ENCODE data around the gene CFB.

The CFB gene

GRCh38 chr6:31971993-31972708 is 26.3 kb downstream of the CFB start, which contains the start of gene DXO (continued):
- TF ChIP-seq AEBP2 (tag by site-specific recombination; IDR thresholded peaks at IDR 0.05; ENCODE audit: borderline replicate concordance) (no peak), ZNF146 (tag by site-specific recombination; IDR thresholded peaks at IDR 0.05) (peak; percentile 22; the same call in 1 of the 2 replicates), ZNF830 (tag by site-specific recombination; IDR thresholded peaks at IDR 0.05; ENCODE audit: low read depth) (no peak), KLF16 (tag by site-specific recombination; IDR thresholded peaks at IDR 0.05) (peak; percentile 90), ZBTB11 (tag by site-specific recombination; conservative IDR thresholded peaks at IDR 0.05; ENCODE audit: low read depth) (peak; percentile 98), ZNF623 (tag by site-specific recombination; IDR thresholded peaks at IDR 0.05) (0 out of 2 replicates have a peak, but pooled peaks have one; percentile 14), ZBTB48 (tag by site-specific recombination; IDR thresholded peaks at IDR 0.05) (no peak; the same call in 1 of the 2 replicates), ZNF707 (tag by site-specific recombination; IDR thresholded peaks at IDR 0.05) (no peak), ZSCAN18 (tag by site-specific recombination; IDR thresholded peaks at IDR 0.05) (peak; percentile 94), ZNF239 (tag by site-specific recombination; IDR thresholded peaks at IDR 0.05) (no peak), ZNF274 (IDR thresholded peaks at IDR 0.05; ENCODE audit: low read length) (no peak), ZNF274 (tag by site-specific recombination; IDR thresholded peaks at IDR 0.05; ENCODE audit: borderline replicate concordance) (no peak), ZNF211 (tag by site-specific recombination; IDR thresholded peaks at IDR 0.05; ENCODE audit: low read depth) (no peak), ZXDB (tag by site-specific recombination; IDR thresholded peaks at IDR 0.05) (peak; percentile 98), BCL6B (tag by site-specific recombination; IDR thresholded peaks at IDR 0.05) (no peak), ZNF768 (tag by site-specific recombination; IDR thresholded peaks at IDR 0.05) (no peak), ZNF335 (tag by site-specific recombination; conservative IDR thresholded peaks at IDR 0.05) (peak; percentile 78), ZNF514 (tag by site-specific recombination; IDR thresholded peaks at IDR 0.05) (no peak), ZNF555 (tag by site-specific recombination; conservative IDR thresholded peaks at IDR 0.05) (no peak), ZBTB44 (tag by site-specific recombination; IDR thresholded peaks at IDR 0.05) (peak; percentile 18; the same call in 1 of the 2 replicates), EGR2 (tag by site-specific recombination; IDR thresholded peaks at IDR 0.05; ENCODE audit: low read depth) (peak; percentile 90), ZNF398 (tag by site-specific recombination; IDR thresholded peaks at IDR 0.05) (peak; percentile 86), ZNF404 (tag by site-specific recombination; IDR thresholded peaks at IDR 0.05) (no peak), ZNF16 (tag by site-specific recombination; IDR thresholded peaks at IDR 0.05; ENCODE audit: low read depth) (no peak), ZNF426 (tag by site-specific recombination; IDR thresholded peaks at IDR 0.05) (no peak), ZNF280C (tag by site-specific recombination; IDR thresholded peaks at IDR 0.05) (no peak)

Data from HEK293 (cell line).